ENCODE measurements around the gene MRPL14. TPM values are rescaled to one million over a fixed set of nuclear protein-coding genes. Genes with fewer than 3 reads are reported as not detected.
A peak's percentile ranks its signal among the peaks of the same experiment; 100 is the strongest.

The MRPL14 gene
- polyA plus RNA-seq, 1 donor (not counting 4 experiments of a cell fraction or from before 2014, with no cell fraction given): 136 TPM

GRCh38 chr6:44116641-44117382 lies 10.4 kb downstream of the MRPL14 start:
- dilution Hi-C loops (cut with MboI; ENCODE audit: extremely low pct_ligation_motif_present, low sequenced_read_pairs): no loop called here
- Histone ChIP-seq H3K9ac (ENCODE audit: control insufficient read depth, extremely low read depth, insufficient read depth, low read length) (peak overlapping the region; percentile 71), H3K9me3 (ENCODE audit: control insufficient read depth, low read depth, low read length) (no peaks in the 10 kb centered on the region), H3K79me2 (ENCODE audit: control insufficient read depth, insufficient read depth, low read length) (peaks cover 71% of the 10 kb centered on the region), H3K27me3 (ENCODE audit: control insufficient read depth, extremely low read depth, insufficient read depth, low read length) (no peaks in the 10 kb centered on the region), H3K4me3 (ENCODE audit: control insufficient read depth in 2 of 3, extremely low read depth in 1 of 3, insufficient read depth in 2 of 3, low read depth in 1 of 3, low read length in 3 of 3) (peak overlapping the region in 2 of 3 experiments; percentile 40 to 58), H3K9me1 (ENCODE audit: control insufficient read depth, extremely low read depth, insufficient read depth, low read length) (peaks cover 4% of the 10 kb centered on the region), H2AFZ (ENCODE audit: control insufficient read depth, low read length) (no peak overlapping the region), H4K20me1 (ENCODE audit: control insufficient read depth, extremely low read depth, insufficient read depth, low read length) (peaks cover 6% of the 10 kb centered on the region), H3K4me2 (ENCODE audit: control insufficient read depth, extremely low read depth, insufficient read depth, low read depth, low read length) (peak overlapping the region; percentile 88), H3K36me3 (ENCODE audit: control insufficient read depth in 2 of 2, extremely low read depth in 1 of 2, insufficient read depth in 2 of 2, low read length in 2 of 2) (peaks cover 16 to 26% of the 10 kb centered on the region in 2 experiments), H3K4me1 (ENCODE audit: control insufficient read depth, extremely low read depth, insufficient read depth, low read length) (peaks cover 72% of the 10 kb centered on the region), H3K27ac (ENCODE audit: control insufficient read depth, insufficient read depth, low read length) (peak overlapping the region; percentile 93)
- DNase-seq (ENCODE audit: low read depth, low spot score) (no peak), FAIRE-seq (peak; percentile 75)
- TF ChIP-seq EZH2 (IDR thresholded peaks at IDR 0.05; ENCODE audit: low read length) (no peak), CTCF (optimal IDR thresholded peaks at IDR 0.05 in 1 of 3, IDR thresholded peaks at IDR 0.05 in 1 of 3, conservative IDR thresholded peaks at IDR 0.05 in 1 of 3; ENCODE audit: extremely low read depth in 1 of 3, insufficient read depth in 2 of 3, low read length in 3 of 3) (no peak)

- Histone ChIP-seq H3K9me1 (ENCODE audit: control insufficient read depth, extremely low read depth, insufficient read depth, low read length) (peaks cover 4% of the 10 kb centered on the region), H3K4me3 (ENCODE audit: control insufficient read depth in 2 of 3, extremely low read depth in 1 of 3, insufficient read depth in 2 of 3, low read depth in 1 of 3, low read length in 3 of 3) (peak overlapping the region in 2 of 3 experiments; percentile 40 to 58), H3K4me2 (ENCODE audit: control insufficient read depth, extremely low read depth, insufficient read depth, low read depth, low read length) (peak overlapping the region; percentile 88), H2AFZ (ENCODE audit: control insufficient read depth, low read length) (no peak overlapping the region), H4K20me1 (ENCODE audit: control insufficient read depth, extremely low read depth, insufficient read depth, low read length) (peaks cover 6% of the 10 kb centered on the region), H3K9me3 (ENCODE audit: control insufficient read depth, low read depth, low read length) (no peaks in the 10 kb centered on the region), H3K79me2 (ENCODE audit: control insufficient read depth, insufficient read depth, low read length) (peaks cover 71% of the 10 kb centered on the region), H3K27ac (ENCODE audit: control insufficient read depth, insufficient read depth, low read length) (peak overlapping the region; percentile 93), H3K4me1 (ENCODE audit: control insufficient read depth, extremely low read depth, insufficient read depth, low read length) (peaks cover 65% of the 10 kb centered on the region), H3K36me3 (ENCODE audit: control insufficient read depth in 2 of 2, extremely low read depth in 1 of 2, insufficient read depth in 2 of 2, low read length in 2 of 2) (peaks cover 24 to 35% of the 10 kb centered on the region in 2 experiments), H3K9ac (ENCODE audit: control insufficient read depth, extremely low read depth, insufficient read depth, low read length) (peak overlapping the region; percentile 71), H3K27me3 (ENCODE audit: control insufficient read depth, extremely low read depth, insufficient read depth, low read length) (no peaks in the 10 kb centered on the region)
- FAIRE-seq: peak; percentile 73
- TF ChIP-seq CTCF (optimal IDR thresholded peaks at IDR 0.05 in 1 of 3, IDR thresholded peaks at IDR 0.05 in 1 of 3, conservative IDR thresholded peaks at IDR 0.05 in 1 of 3; ENCODE audit: extremely low read depth in 1 of 3, insufficient read depth in 2 of 3, low read length in 3 of 3): no peak
- dilution Hi-C loops (cut with MboI; ENCODE audit: extremely low pct_ligation_motif_present, low sequenced_read_pairs): no loop called here
- peak; percentile 68 for DNase-seq (ENCODE audit: low read depth, low spot score)
Measured at GRCh38 chr6:44115866-44116265, 11.4 kb downstream of the MRPL14 start.
